ENCODE measurements around the gene NPFFR1.
A peak's percentile ranks its signal among the peaks of the same experiment; 100 is the strongest.
"Not testable (repeated sequence)": the region's sequence is repeated elsewhere in the genome, so short reads cannot be mapped to it uniquely, and the experiment has no call there.

NPFFR1 gene

GRCh38 chr10:70284542-70285475 lies 1.0 kb upstream of the NPFFR1 start:
- DNase-seq: no peak

- no peak for DNase-seq
Measured at GRCh38 chr10:70283071-70283444, 746 bp downstream of the NPFFR1 start.

GRCh38 chr10:70281609-70282008 lies 2.2 kb downstream of the NPFFR1 start:
- DNase-seq: no peak

GRCh38 chr10:70280099-70280498 lies 3.7 kb downstream of the NPFFR1 start:
- DNase-seq: no peak

- no peak for DNase-seq
Measured at GRCh38 chr10:70277396-70278030, 6.3 kb downstream of the NPFFR1 start.

- no peak for DNase-seq
Measured at GRCh38 chr10:70274643-70275042, 9.2 kb downstream of the NPFFR1 start.

GRCh38 chr10:70272925-70273316 lies 10.9 kb downstream of the NPFFR1 start:
- no peak for DNase-seq

- no peak for DNase-seq
Measured at GRCh38 chr10:70271996-70272924, 11.5 kb downstream of the NPFFR1 start.

- no peak for DNase-seq
Measured at GRCh38 chr10:70270952-70271351, 12.9 kb downstream of the NPFFR1 start.

- DNase-seq: no peak
Measured at GRCh38 chr10:70269741-70270140, 14.1 kb downstream of the NPFFR1 start.

- no peak for DNase-seq
Measured at GRCh38 chr10:70268376-70268775, 15.4 kb downstream of the NPFFR1 start.

- no peak for DNase-seq
Measured at GRCh38 chr10:70267161-70267933, 16.5 kb downstream of the NPFFR1 start.

- DNase-seq: no peak
Measured at GRCh38 chr10:70266701-70267100, 17.1 kb downstream of the NPFFR1 start.

GRCh38 chr10:70266056-70266455 lies 17.7 kb downstream of the NPFFR1 start:
- DNase-seq: no peak

- DNase-seq: peak; percentile 11
Measured at GRCh38 chr10:70265032-70265689, 18.6 kb downstream of the NPFFR1 start.

GRCh38 chr10:70260734-70261133 lies 23.1 kb downstream of the NPFFR1 start:
- no peak for DNase-seq

- DNase-seq: no peak
Measured at GRCh38 chr10:70260259-70260658, 23.5 kb downstream of the NPFFR1 start.

GRCh38 chr10:70258216-70258615 lies 25.6 kb downstream of the NPFFR1 start:
- no peak for DNase-seq

- not testable (repeated sequence) for DNase-seq
Measured at GRCh38 chr10:70257816-70258215, 26.0 kb downstream of the NPFFR1 start.

GRCh38 chr10:70256463-70256862 lies 27.3 kb downstream of the NPFFR1 start:
- no peak for DNase-seq
